Caco-2 (cell line): ENCODE results near the gene LVRN. TPM values are rescaled to one million over a fixed set of nuclear protein-coding genes. Genes with fewer than 3 reads are reported as not detected.

Source experiments
- BruUV-seq: library from RNA; stranded (reverse); fragments of 400-500 nt; replicated peaks from 2 replicates; lab custom pipeline; 2021; lab: Mats Ljungman, UMichigan
- CTCF ChIA-PET: fragments of 300-600 bp; sonication (Branson Sonifier 250); formaldehyde crosslinking; loops from one replicate; lab custom pipeline; 2022; ENCODE audit warnings: antibody characterized with exemption; lab: Charles Lee
- POLR2A ChIA-PET: fragments of 300-600 bp; sonication (Branson Sonifier 250); formaldehyde crosslinking; loops from one replicate; lab custom pipeline; 2022; ENCODE audit warnings: antibody characterized with exemption; lab: Charles Lee
- DNase-seq, 2 experiments: peaks; one replicate each; pipeline versions ENCODE4 v3.0.0 to v3.0.0-alpha.2; 2020 to 2022
- H3K27me3 ChIP-seq: replicated peaks from 2 replicates; pipeline ENCODE4 v1.6.0; 2011; ENCODE audit warnings: low read length; ENCODE audit not compliant: control insufficient read depth, insufficient read depth
- H3K36me3 ChIP-seq: 2 replicates; pipeline ENCODE4 v1.5.1; 2011; ENCODE audit warnings: low read length; ENCODE audit not compliant: control insufficient read depth, insufficient read depth
- H3K4me1 ChIP-seq: fragments of 250-450 bp; sonication (Bioruptor Pico); 2 replicates; pipeline ENCODE4 v1.5.1; 2020; ENCODE audit warnings: mild to moderate bottlenecking
- H3K4me3 ChIP-seq: 2 replicates; pipeline ENCODE4 v1.5.1; 2011; ENCODE audit warnings: low read depth, mild to moderate bottlenecking, control low read depth, low read length
- H3K9me3 ChIP-seq: fragments of 250-450 bp; sonication (Bioruptor Pico); 2 replicates; pipeline ENCODE4 v1.5.1; 2020; ENCODE audit warnings: mild to moderate bottlenecking, moderate library complexity
- H3K27ac Mint-ChIP-seq: one replicate; pipeline ENCODE4 v1.8.0; 2022; ENCODE audit warnings: mixed read lengths; ENCODE audit not compliant: unreplicated experiment
- H3K27me3 Mint-ChIP-seq: one replicate; pipeline ENCODE4 v1.8.0; 2022; ENCODE audit warnings: mixed read lengths; ENCODE audit not compliant: insufficient read depth, unreplicated experiment
- H3K36me3 Mint-ChIP-seq: one replicate; pipeline ENCODE4 v1.8.0; 2022; ENCODE audit warnings: mild to moderate bottlenecking, mixed read lengths; ENCODE audit not compliant: insufficient read depth, unreplicated experiment
- H3K4me1 Mint-ChIP-seq: one replicate; pipeline ENCODE4 v1.8.0; 2022; ENCODE audit warnings: low read depth, mixed read lengths; ENCODE audit not compliant: unreplicated experiment
- H3K4me3 Mint-ChIP-seq: one replicate; pipeline ENCODE4 v1.8.0; 2022; ENCODE audit warnings: mild to moderate bottlenecking, moderate library complexity, mixed read lengths; ENCODE audit not compliant: unreplicated experiment
- H3K9me3 Mint-ChIP-seq: one replicate; pipeline ENCODE4 v1.8.0; 2022; ENCODE audit warnings: mixed read lengths; ENCODE audit not compliant: unreplicated experiment
- CTCF ChIP-seq, 2 experiments: fragments of 200-600 bp in 1 of 2; IDR thresholded peaks; 1 replicate in 1 of 2; 2 replicates in 1 of 2; pipeline versions ENCODE4 v1.5.1 to v1.8.0; 2011 to 2022; ENCODE audit warnings: antibody characterized with exemption in 1 of 2, control low read depth in 1 of 2, inconsistent platforms in 1 of 2, low read depth in 1 of 2, low read length in 1 of 2, mild to moderate bottlenecking in 1 of 2, moderate library complexity in 1 of 2; ENCODE audit not compliant: insufficient read depth in 1 of 2, severe bottlenecking in 1 of 2, unreplicated experiment in 1 of 2
- intact Hi-C: fragments of 100-400 bp; cut with micrococcal nuclease; formaldehyde crosslinking; loops from one replicate; pipeline ENCODE4 v1.10.0; 2022; ENCODE audit not compliant: unreplicated experiment
- total RNA-seq: library from RNA; stranded (reverse); gene quantifications from 2 replicates; pipeline ENCODE4 v1.2.3, GENCODE V29; 2022

LVRN gene
- total RNA-seq, 1 experiment from 2014 or later = 0.27 TPM

- no peak overlapping the region for H3K4me3 Mint-ChIP-seq
- no TSS peak for BruUV-seq
- no peaks in the 10 kb centered on the region for H3K9me3 Mint-ChIP-seq
- TF ChIP-seq CTCF (IDR thresholded peaks at IDR 0.05; ENCODE audit: insufficient read depth in 1 of 2, low read depth in 1 of 2, low read length in 1 of 2, severe bottlenecking in 1 of 2, unreplicated experiment in 1 of 2) = no peak
- H3K9me3 ChIP-seq = no peaks in the 10 kb centered on the region
- H3K36me3 Mint-ChIP-seq = no peaks in the 10 kb centered on the region
- H3K27me3 ChIP-seq = no peaks in the 10 kb centered on the region
- DNase-seq = no peak
- intact Hi-C loops = no loop called here
- H3K36me3 ChIP-seq = no peaks in the 10 kb centered on the region
- H3K4me1 Mint-ChIP-seq = no peaks in the 10 kb centered on the region
- H3K27ac Mint-ChIP-seq = no peak overlapping the region
- ChIA-PET POLR2A (no interaction called here), CTCF (no interaction called here)
- no peaks in the 10 kb centered on the region for H3K27me3 Mint-ChIP-seq
- H3K4me1 ChIP-seq = no peaks in the 10 kb centered on the region
- no peak overlapping the region for H3K4me3 ChIP-seq
Measured at GRCh38 chr5:115949096-115949495, 13.2 kb upstream of the LVRN start.

GRCh38 chr5:115952588-115952987, 9.7 kb upstream of the LVRN start:
- H3K36me3 Mint-ChIP-seq = no peaks in the 10 kb centered on the region
- H3K27me3 ChIP-seq = no peaks in the 10 kb centered on the region; the same call in 1 of the 2 replicates
- no peaks in the 10 kb centered on the region for H3K9me3 Mint-ChIP-seq
- POLR2A ChIA-PET = interaction anchor here (0.5 kb wide), 1 partner anchor 16 kb away, joined by 3 read pairs; no protein-coding TSS in a partner anchor
- no peaks in the 10 kb centered on the region for H3K9me3 ChIP-seq
- no peaks in the 10 kb centered on the region for H3K4me1 Mint-ChIP-seq
- H3K27me3 Mint-ChIP-seq = no peaks in the 10 kb centered on the region
- no peak overlapping the region for H3K27ac Mint-ChIP-seq
- H3K4me3 Mint-ChIP-seq = no peak overlapping the region
- CTCF ChIA-PET = no interaction called here
- DNase-seq = no peak
- H3K36me3 ChIP-seq = no peaks in the 10 kb centered on the region
- no peak for TF ChIP-seq CTCF (IDR thresholded peaks at IDR 0.05; ENCODE audit: insufficient read depth in 1 of 2, low read depth in 1 of 2, low read length in 1 of 2, severe bottlenecking in 1 of 2, unreplicated experiment in 1 of 2)
- BruUV-seq = no TSS peak
- no peaks in the 10 kb centered on the region for H3K4me1 ChIP-seq
- no peak overlapping the region for H3K4me3 ChIP-seq
- intact Hi-C loops = no loop called here

- H3K9me3 Mint-ChIP-seq = no peaks in the 10 kb centered on the region
- Histone ChIP-seq H3K27me3 (no peaks in the 10 kb centered on the region; the same call in 1 of the 2 replicates), H3K4me1 (no peaks in the 10 kb centered on the region), H3K9me3 (no peaks in the 10 kb centered on the region), H3K36me3 (no peaks in the 10 kb centered on the region), H3K4me3 (no peak overlapping the region)
- POLR2A ChIA-PET = no interaction called here
- H3K36me3 Mint-ChIP-seq = no peaks in the 10 kb centered on the region
- CTCF ChIA-PET = no interaction called here
- no TSS peak for BruUV-seq
- no peaks in the 10 kb centered on the region for H3K4me1 Mint-ChIP-seq
- TF ChIP-seq CTCF (IDR thresholded peaks at IDR 0.05; ENCODE audit: insufficient read depth in 1 of 2, low read depth in 1 of 2, low read length in 1 of 2, severe bottlenecking in 1 of 2, unreplicated experiment in 1 of 2) = no peak
- H3K27me3 Mint-ChIP-seq = no peaks in the 10 kb centered on the region
- H3K4me3 Mint-ChIP-seq = no peak overlapping the region
- DNase-seq = no peak
- no peak overlapping the region for H3K27ac Mint-ChIP-seq
- intact Hi-C loops = no loop called here
Measured at GRCh38 chr5:115954144-115954543, 8.1 kb upstream of the LVRN start.
